Small intestine (tissue), 7 donors: Measurements from ENCODE around the gene INSIG1. TPM values are rescaled to one million over a fixed set of nuclear protein-coding genes. Genes with fewer than 3 reads are reported as not detected.
A peak's percentile ranks its signal among the peaks of the same experiment; 100 is the strongest.

Experiments
- DNase-seq, 2 donors: peaks; one replicate each; pipeline versions ENCODE4 v3.0.0 to v3.0.0-alpha.2; 2013
- FAIRE-seq: peaks from 2 replicates; lab custom pipeline; 2012; peaks lifted over from hg19 to GRCh38; lab: Jason Lieb, UNC
- H3K27ac ChIP-seq, 3 donors: one replicate each; pipeline ENCODE4 v1.5.1; 2013; ENCODE audit warnings: low read length in 2 of 3, mild to moderate bottlenecking in 2 of 3, control low read depth in 1 of 3, inconsistent platforms in 1 of 3, low read depth in 1 of 3, moderate library complexity in 1 of 3
- H3K27me3 ChIP-seq, 3 donors: one replicate each; pipeline ENCODE4 v1.6.1; 2013; ENCODE audit warnings: low read length in 3 of 3, inconsistent platforms in 1 of 3; ENCODE audit not compliant: control insufficient read depth in 3 of 3, insufficient read depth in 3 of 3
- H3K36me3 ChIP-seq, 3 donors: one replicate each; pipeline ENCODE4 v1.6.1; 2013; ENCODE audit warnings: low read length in 3 of 3, inconsistent platforms in 1 of 3, low read depth in 1 of 3, mild to moderate bottlenecking in 1 of 3, moderate library complexity in 1 of 3; ENCODE audit not compliant: control insufficient read depth in 3 of 3, insufficient read depth in 2 of 3
- H3K4me1 ChIP-seq, 3 donors: one replicate each; pipeline ENCODE4 v1.6.1; 2013; ENCODE audit warnings: low read length in 2 of 3, inconsistent platforms in 1 of 3, low read depth in 1 of 3, mild to moderate bottlenecking in 1 of 3, moderate library complexity in 1 of 3; ENCODE audit not compliant: control insufficient read depth in 3 of 3, insufficient read depth in 2 of 3
- H3K4me3 ChIP-seq, 3 donors: one replicate each; pipeline ENCODE4 v1.5.1; 2013; ENCODE audit warnings: low read length in 3 of 3, control low read depth in 1 of 3, inconsistent platforms in 1 of 3, low read depth in 1 of 3, mild to moderate bottlenecking in 1 of 3, moderate library complexity in 1 of 3
- H3K9me3 ChIP-seq, 2 donors: one replicate each; pipeline ENCODE4 v1.6.1; 2013; ENCODE audit warnings: low read depth in 1 of 2, low read length in 1 of 2; ENCODE audit not compliant: control insufficient read depth in 2 of 2, insufficient read depth in 1 of 2
- WGBS, 3 donors: extraction: QIAGEN DNeasy Blood & Tissue Kit; methylation state at CpG; one replicate each; pipeline ENCODE4 v1.1.7; 2013; 5-methylcytosine and 5-hydroxymethylcytosine counted together
- polyA plus RNA-seq, 4 donors: library from polyadenylated mRNA; stranded (reverse) in 3 of 4; unstranded in 1 of 4; fragments of 200-250 nt in 3 of 4; fragments of 120-200 nt in 1 of 4; gene quantifications; one replicate each; pipeline versions ENCODE4 v1.2.1 to v1.2.3, GENCODE V29; 2013
- donor health status: healthy with polysubstance abuse.
- donor health status: control.
- donor health status: control.
- donor health status: Bipolar disorder and iron deficiency.
- donor health status: healthy.

Gene INSIG1
- polyA plus RNA-seq, 4 donors = 5.8 to 70.1 (median 25.7) TPM

- Histone ChIP-seq H3K27ac (peak overlapping the region; percentile 69 to 91 (median 72)), H3K4me3 (peak overlapping the region; percentile 35 to 62 (median 59)), H3K4me1 (peaks cover 5 to 13% (median 8%) of the 10 kb centered on the region in 3 donors), H3K9me3 (peaks cover 0 to 3% of the 10 kb centered on the region in 2 donors), H3K27me3 (no peaks in the 10 kb centered on the region), H3K36me3 (peaks cover 0 to 4% (median 0%) of the 10 kb centered on the region in 3 donors)
- WGBS, 3 donors = 1 to 2% (median 2%) methylated on average over 40 to 57 of the region's 57 CpGs
- peak in 1 of 2 donors; percentile 58 for DNase-seq
- FAIRE-seq = no peak
These were observed 726 bp upstream of the INSIG1 start for GRCh38 chr7:155296788-155297516.

DNA sequence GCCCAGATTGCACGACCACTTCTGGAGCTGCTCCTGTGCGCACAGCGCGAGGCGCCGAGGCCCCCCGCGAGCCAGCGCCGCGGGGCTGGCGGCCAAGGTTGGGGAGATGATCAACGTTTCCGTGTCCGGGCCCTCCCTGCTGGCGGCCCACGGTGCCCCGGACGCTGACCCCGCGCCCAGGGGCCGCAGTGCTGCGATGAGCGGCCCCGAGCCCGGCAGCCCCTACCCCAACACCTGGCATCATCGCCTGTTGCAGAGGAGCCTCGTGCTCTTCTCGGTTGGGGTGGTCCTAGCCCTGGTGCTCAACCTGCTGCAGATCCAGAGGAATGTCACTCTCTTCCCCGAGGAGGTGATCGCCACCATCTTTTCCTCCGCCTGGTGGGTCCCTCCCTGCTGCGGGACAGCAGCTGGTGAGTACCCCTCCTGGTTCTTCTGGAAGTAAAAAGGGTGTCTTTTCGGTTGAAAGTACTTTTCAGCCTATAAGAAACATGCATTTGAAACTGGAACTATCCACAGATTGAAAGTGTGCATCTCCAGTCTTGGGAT is 683 bp downstream of the INSIG1 start:
- DNase-seq = peak in 1 of 2 donors; percentile 40
- peaks cover 5 to 13% (median 8%) of the 10 kb centered on the region in 3 donors for H3K4me1 ChIP-seq
- WGBS, 3 donors = 0 to 1% (median 1%) methylated on average over 20 to 34 of the region's 34 CpGs
- H3K27me3 ChIP-seq = no peaks in the 10 kb centered on the region
- peaks cover 0 to 8% (median 4%) of the 10 kb centered on the region in 3 donors for H3K36me3 ChIP-seq
- no peak for FAIRE-seq
- H3K9me3 ChIP-seq = peaks cover 0 to 3% of the 10 kb centered on the region in 2 donors
- peak overlapping the region; percentile 69 to 88 (median 83) for H3K27ac ChIP-seq
- peak overlapping the region; percentile 58 to 86 (median 78) for H3K4me3 ChIP-seq

GRCh38 chr7:155298834-155299534 is 1.3 kb downstream of the INSIG1 start:
- Histone ChIP-seq H3K4me3 (peak overlapping the region; percentile 58 to 86 (median 78)), H3K4me1 (peaks cover 5 to 13% (median 8%) of the 10 kb centered on the region in 3 donors), H3K27ac (peak overlapping the region; percentile 69 to 88 (median 83)), H3K36me3 (peaks cover 0 to 12% (median 7%) of the 10 kb centered on the region in 3 donors), H3K9me3 (peaks cover 0 to 3% of the 10 kb centered on the region in 2 donors), H3K27me3 (no peaks in the 10 kb centered on the region)
- DNase-seq (peak; percentile 93 to 97), FAIRE-seq (no peak)
- 0 to 1% (median 0%) methylated on average over 27 of the region's 27 CpGs for WGBS, 3 donors

GRCh38 chr7:155299535-155300202 is 2.0 kb downstream of the INSIG1 start:
- H3K4me3 ChIP-seq = peak overlapping the region in 2 of 3 donors; percentile 44 to 58
- peaks cover 0 to 13% (median 9%) of the 10 kb centered on the region in 3 donors for H3K36me3 ChIP-seq
- no peaks in the 10 kb centered on the region for H3K9me3 ChIP-seq
- peak overlapping the region; percentile 62 to 88 (median 66) for H3K27ac ChIP-seq
- no peaks in the 10 kb centered on the region for H3K27me3 ChIP-seq
- DNase-seq (peak; percentile 17 to 43), FAIRE-seq (no peak)
- 13 to 42% (median 24%) methylated on average over 8 of the region's 8 CpGs for WGBS, 3 donors
- peaks cover 5 to 13% (median 8%) of the 10 kb centered on the region in 3 donors for H3K4me1 ChIP-seq

GRCh38 chr7:155300641-155301452 is 3.2 kb downstream of the INSIG1 start:
- peaks cover 5 to 13% (median 8%) of the 10 kb centered on the region in 3 donors for H3K4me1 ChIP-seq
- 45 to 68% (median 51%) methylated on average over 11 of the region's 11 CpGs for WGBS, 3 donors
- H3K27ac ChIP-seq = peak overlapping the region in 1 of 3 donors; percentile 60
- peak in 1 of 2 donors; percentile 39 for DNase-seq
- no peak overlapping the region for H3K4me3 ChIP-seq
- peaks cover 6 to 19% (median 9%) of the 10 kb centered on the region in 3 donors for H3K36me3 ChIP-seq
- no peak for FAIRE-seq
- H3K27me3 ChIP-seq = no peaks in the 10 kb centered on the region
- H3K9me3 ChIP-seq = no peaks in the 10 kb centered on the region

- no peaks in the 10 kb centered on the region for H3K9me3 ChIP-seq
- H3K4me3 ChIP-seq = no peak overlapping the region
- H3K27ac ChIP-seq = no peak overlapping the region
- 72 to 80% (median 79%) methylated on average over 10 of the region's 10 CpGs for WGBS, 3 donors
- no peak for DNase-seq
- no peaks in the 10 kb centered on the region for H3K27me3 ChIP-seq
- peaks cover 5 to 8% (median 7%) of the 10 kb centered on the region in 3 donors for H3K4me1 ChIP-seq
- peaks cover 14 to 30% (median 15%) of the 10 kb centered on the region in 3 donors for H3K36me3 ChIP-seq
- no peak for FAIRE-seq
These were observed 5.4 kb downstream of the INSIG1 start for GRCh38 chr7:155303039-155303593.

- DNase-seq (no peak), FAIRE-seq (no peak)
- Histone ChIP-seq H3K4me1 (peaks cover 5 to 8% (median 7%) of the 10 kb centered on the region in 3 donors), H3K27me3 (no peaks in the 10 kb centered on the region), H3K4me3 (no peak overlapping the region), H3K36me3 (peaks cover 17 to 35% (median 20%) of the 10 kb centered on the region in 3 donors), H3K27ac (no peak overlapping the region), H3K9me3 (no peaks in the 10 kb centered on the region)
- 91 to 97% (median 92%) methylated on average over 10 of the region's 10 CpGs for WGBS, 3 donors
These were observed 6.2 kb downstream of the INSIG1 start for GRCh38 chr7:155303897-155304296.
